HG02642 (cell line): Measurements from ENCODE around the gene TCF4.

Experiments used
- ATAC-seq: cut with Tn5 transposase; IDR thresholded peaks from one replicate; pipeline ENCODE4 v1.9.1; 2021; ENCODE audit warnings: mild to moderate bottlenecking; ENCODE audit not compliant: unreplicated experiment, poor library complexity

TCF4 gene

DNA sequence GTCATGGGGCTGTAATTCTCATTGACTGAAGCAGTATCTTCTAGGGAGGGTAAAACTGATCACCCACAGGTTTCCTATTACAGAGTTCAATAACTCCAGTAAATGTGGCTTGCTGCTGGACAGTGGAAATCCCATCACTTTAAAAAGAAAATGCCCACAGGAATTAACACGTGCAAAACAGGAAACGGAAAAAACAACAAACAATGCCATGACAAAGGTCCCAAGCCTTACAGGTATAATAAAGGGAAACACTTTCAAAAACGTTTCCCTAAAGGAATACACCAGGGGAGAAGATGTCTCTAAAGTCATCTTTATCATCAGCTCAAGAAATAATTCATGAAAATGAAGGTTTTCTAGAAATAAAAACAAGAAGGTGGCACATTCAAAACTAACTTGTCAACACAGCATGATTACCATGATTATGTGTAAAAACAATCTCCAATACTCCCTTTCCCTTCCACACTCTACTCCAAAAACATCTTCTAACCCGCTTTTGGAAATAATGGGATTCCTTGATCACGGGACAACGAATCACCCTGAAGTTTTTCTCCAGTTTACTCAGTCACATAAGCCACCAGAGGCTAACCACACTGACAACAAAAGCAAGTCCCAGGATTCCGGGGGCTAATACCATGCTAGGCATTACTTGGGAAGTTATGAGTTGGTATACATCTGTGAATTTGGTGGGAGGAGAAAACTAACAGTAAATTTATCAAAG is 167.9 kb downstream of the TCF4 start:
- ATAC-seq: peak; percentile 31

DNA sequence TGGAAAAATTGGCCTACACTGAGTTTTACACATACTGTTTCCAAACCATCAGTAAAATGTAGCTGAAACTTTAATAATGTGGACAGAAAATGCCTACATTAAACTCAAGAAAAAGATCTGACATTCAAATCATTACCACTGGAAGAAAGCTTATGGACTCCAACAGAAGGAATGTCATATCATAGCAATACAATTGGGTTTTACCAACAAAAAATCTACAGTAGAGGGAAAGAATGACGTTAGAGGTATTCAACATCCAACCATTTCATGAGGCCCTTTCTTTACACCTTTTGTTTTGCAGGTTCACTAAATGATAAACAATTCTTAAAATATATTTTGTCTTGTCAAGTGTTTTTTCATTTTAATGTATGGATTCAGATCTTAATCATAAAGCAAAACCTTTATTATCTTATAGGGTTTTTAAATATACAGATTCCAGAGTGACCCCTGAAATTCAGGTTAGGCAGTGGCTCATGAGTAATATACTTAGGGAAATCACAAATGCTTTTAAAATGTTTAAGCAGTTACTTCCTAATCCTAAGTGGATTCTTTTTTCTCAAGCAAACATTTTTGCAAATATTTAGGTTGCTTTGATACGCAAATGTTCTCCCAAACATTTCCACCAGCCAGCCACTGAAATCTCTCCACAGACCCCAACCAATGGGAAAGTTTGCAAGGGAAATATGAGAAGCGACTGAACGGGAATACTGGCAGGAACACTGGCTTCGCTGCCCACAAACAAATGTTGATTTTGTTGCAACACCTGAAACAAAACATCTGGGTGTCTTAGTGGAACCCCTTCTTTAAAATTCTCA is 168.7 kb downstream of the TCF4 start:
- no peak for ATAC-seq

DNA sequence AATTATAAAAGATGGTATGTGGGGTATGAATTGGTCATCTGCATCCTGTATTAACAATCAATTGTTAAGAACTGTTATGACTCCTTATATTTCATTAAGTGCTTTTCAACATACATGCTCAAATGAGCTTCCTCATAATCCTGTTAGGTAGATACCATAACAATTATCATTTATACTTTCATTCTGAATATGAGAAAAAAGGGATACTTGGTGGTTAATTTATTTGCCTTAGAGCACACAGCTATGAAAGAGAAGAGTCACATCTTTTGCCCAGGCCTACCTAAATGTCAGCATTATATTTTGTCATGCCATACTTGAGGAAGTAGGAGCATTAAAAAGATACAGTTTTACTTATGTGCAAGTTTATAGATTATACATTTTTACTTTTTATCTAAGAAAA is 169.6 kb downstream of the TCF4 start:
- ATAC-seq: no peak

DNA sequence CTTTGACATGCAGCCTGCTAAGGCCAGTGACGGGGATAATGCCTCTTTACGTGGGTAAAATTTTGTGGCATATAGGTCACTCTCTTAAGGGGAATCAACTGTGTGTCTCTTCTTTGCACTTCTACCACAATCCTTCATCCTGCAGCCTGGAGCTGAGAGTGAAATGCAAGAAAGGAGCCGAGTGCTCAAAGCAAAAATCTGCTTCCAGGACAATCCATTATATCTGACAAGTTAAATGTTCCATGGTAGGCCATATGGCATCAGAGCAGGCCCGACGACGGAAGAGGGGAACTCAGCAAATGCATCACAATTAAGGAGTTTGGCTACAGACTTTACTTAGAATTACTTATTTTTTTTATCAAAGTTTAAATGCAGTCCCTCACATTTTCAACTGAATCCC is 171.2 kb downstream of the TCF4 start:
- no peak for ATAC-seq

DNA sequence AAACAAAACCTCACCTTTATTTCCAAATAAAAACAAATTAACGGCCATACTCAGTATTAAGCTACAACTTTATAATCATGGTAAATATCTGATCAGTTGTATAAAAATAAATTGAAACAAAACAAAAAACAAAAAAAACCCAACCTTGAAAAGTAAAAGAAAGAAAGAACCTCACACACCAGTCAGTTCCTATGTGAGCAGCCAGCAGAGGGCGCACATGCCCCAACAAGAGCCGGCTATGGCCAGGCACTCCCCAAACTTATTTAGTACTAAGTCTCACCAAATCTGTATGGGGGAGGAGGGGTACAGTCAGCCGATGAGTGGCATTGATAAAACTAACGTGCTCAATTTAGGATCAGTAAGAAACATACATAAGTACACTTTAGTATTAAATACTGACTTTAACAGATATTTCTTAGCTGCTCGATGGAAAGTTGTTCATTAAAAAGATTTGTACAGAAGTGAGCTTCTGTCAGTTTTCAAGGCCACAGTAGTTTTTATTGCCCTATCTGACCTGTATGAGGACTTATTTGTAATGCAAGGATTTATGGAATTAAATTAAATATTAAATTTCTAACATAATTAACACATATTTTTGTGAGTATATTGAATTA is 172.6 kb downstream of the TCF4 start:
- ATAC-seq: peak; percentile 96

DNA sequence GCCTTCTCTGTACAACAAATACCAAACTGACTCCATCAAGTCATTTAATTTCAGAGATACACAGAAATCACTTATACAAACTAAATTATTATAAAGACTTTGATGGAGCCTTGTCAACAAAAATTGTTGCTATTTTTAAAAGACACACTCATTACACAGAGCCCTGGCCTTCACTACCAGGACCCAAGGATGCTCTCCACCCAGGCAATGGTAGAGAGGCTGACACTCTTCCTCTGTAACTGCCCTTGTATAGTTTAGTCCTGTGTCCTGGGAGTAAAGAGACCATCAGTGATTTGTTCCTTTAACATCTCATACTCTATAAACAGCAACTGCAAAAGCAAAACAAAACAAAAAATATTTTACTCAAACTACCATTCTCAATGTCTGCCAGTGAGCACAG is 173.5 kb downstream of the TCF4 start:
- ATAC-seq: no peak

DNA sequence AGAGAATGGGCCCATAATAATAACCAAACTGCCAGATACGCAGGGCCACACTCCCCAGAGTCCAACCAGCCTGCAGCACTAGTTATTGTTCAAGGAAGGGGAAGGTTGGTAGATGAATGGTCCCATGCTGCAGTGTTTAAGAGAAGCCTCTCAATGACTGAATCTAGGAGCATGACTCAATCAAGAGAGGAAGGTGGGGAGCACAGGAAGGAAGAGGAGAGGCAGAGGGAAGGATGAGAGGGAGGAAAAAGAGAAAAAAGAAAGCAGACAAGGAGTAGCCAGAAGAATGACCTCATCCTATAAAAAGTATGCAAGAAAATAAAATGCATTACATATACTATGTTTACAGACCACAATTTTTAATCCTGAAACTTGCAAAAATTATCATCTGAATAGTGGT is 174.5 kb downstream of the TCF4 start:
- no peak for ATAC-seq

DNA sequence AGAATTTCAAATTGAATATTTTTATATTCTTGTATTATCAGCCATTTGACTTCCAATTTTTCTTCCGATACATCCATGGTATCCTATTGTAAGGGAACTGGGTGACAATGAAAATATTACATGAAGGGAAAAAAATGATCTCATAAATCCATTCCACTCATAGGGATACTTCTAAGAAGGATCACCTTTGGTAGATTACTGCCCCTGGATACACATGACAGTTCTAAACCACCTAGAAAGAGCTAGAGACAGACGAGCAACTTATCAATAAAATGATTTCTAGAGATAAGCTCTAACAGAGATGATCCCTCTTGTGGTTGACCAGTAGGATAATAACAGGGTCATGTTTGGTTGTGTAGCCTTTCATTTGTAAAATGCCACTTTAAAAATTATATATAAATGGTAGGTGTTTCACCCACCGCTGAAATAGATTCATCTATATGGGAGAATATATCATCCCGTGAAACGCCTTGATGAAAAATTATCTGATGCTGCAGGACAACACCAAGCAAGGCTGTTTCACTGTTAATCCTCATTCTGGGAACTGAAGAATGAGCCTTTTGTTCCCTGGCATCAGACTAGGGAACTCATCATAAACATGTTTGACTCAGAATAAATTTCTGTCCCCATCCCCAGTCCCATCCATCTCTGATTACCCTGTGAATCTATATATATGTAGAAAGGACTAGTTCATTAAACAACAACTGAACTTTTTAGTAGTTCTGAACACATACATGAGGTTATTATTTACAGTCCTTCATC is 180.0 kb downstream of the TCF4 start:
- no peak for ATAC-seq

DNA sequence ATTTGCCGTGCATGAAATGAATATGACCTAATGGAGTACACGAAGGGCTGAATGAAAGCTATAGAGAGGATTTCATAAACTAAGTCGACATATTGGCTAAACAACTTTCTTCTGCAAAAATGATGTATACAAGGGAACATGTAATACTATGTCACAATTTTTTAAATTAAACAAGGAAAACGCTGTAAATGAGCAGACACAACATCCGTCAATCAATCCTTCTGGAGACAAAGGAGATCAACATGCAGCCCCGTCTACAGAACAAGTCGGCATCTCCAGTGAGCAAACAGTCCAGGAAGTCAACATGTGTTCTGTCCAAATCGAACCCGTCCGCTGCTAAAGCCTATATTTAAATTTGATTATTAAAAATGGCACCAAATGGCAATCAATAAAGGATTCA is 180.8 kb downstream of the TCF4 start:
- ATAC-seq: no peak

DNA sequence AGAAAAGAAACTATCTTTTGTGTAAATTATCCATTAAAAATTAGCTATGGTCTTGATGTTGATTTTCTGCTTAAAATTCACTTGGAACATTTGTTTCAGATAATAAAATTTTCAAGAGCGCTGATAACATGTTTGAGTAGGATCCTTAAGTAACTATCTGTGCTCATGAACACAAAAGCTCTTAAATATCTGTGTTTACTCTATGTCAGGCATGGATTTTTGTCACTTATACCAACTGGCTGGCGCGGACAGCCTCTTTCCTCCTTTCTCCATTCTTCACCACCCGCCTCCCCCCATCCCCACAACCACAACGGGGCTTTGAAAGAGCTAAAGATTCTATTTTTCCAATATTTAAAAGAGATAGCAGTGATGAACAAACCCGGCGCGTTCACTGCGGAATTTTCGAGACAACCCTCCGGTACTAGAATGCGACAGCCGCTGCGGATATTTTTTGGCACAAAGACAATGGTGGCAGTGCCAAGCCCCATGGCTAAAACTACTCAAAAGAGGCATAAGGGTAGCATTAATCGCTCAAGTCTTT is 181.5 kb downstream of the TCF4 start:
- ATAC-seq: no peak

DNA sequence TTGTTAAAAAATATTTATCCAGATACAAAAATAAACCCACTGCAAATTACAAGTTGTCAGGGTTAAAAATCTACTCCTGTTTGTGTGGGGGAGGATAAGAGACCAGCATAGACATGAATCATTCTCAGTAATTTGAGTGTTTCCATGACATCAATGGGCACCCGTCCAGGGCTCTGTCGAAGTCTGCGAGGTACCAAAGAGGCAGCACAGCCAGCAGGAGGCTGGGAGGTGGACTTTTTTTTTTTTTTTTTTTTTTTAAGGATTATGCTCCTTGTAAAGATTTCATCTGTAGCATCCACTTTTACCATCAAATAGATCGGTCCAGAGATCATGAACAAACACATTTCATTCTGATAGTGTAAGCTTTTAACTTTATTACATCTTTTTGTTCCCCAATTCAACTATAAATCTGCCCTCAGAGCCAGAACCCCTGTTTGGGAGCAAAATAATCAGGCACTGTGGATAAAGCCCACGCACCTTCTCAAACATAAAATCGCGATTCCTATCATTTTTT is 182.0 kb downstream of the TCF4 start:
- ATAC-seq: no peak

DNA sequence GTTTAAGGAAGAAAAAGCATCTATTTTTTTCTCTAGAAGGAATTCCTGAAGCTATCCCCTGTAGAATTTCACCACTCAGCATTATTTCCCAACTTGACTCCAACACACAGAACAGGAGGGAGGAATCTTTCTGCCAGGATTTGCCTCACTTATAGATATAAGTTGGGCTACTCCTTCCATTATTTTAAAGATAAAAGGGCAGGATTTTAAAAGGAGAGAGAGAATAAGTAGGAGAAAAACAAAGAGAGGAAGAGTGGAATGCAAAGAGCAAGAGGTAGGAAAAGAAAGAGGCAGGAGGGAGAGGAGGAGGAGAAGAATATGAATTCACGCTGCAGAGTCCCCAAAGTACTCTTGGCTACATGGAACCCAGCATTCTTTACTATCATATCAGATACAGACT is 182.5 kb downstream of the TCF4 start:
- no peak for ATAC-seq

DNA sequence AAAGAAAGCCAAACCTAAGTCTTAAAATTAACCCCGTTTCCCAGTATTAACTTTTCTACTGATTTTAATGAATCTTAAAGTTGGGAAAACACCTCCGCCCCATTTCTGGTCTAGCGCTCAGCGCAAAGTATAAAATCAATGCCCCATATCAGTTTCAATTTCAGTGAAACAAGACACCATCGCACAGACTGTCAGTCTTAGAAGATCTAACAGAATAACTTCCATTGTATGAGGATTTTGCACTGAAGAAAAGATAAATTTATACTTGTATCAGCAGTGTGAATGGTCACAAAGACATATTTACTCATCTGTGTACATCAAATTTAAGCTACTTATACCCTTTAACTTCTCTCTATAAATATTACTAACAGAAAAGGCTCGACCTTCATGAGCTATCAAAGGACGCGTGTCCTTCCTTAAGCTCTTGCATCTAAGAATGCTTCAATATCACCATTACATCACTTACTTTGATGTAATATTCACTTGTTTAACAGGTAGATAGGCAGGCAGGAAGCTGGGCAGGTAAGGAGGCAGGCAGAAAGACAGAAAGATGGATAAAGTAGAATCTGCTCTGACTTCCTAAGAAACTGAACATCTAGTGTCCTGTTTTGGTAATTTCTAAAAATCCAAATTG is 183.0 kb downstream of the TCF4 start:
- ATAC-seq: no peak

DNA sequence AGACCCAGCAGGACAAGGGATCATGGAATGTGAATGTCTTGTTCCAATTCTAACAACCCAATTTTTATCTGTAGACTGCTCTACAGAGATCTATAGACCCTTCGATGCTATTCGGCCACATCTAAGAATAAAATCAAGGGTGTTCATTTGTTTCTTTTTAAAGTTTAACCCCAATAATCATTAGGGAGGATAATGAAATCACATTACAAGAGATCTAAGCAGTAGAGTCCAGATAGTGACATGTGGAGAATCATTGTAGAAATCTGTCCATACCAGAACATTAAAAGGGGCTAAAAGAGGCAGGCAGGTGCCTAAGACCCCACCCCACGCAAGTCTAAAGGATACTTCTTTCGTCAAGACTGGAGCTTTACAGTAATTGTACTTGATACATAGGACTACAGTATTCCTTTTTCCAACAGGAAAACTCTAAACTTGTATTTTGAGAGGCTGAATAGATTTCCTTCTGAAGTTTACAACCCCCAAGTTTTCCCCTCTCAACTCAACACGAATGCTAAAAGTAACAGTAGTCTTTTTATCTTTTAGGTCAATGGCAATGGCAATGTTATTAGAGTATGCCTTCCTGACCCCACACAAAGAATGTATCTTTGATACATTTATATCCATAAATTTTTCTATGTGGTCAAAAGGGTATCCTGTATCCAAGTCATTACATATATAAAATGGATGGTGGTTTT is 183.7 kb downstream of the TCF4 start:
- no peak for ATAC-seq

DNA sequence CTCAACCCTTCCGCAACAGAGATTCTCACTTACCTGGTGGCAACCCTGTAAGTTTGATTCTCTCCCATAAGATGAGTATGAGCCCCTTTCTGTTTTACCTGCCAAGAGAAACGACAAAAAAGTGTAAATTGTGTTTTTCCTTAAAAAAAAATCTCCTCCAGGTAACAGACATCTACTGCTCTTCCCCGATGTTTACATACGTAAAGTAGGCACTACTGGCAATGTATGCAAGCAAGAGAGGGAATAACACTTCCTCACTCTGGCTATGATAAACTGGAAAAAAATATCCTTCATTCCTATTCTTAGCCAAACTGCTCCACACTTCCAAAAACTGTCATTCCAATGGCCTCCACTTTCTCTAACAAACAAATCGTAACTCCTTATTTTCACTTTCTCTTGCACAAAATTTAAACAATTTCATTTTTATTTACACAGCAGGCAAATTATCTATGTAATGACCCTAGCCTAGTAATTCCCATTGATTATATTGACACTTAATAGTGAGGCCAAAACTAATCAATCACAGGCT is 184.5 kb downstream of the TCF4 start:
- ATAC-seq: no peak

DNA sequence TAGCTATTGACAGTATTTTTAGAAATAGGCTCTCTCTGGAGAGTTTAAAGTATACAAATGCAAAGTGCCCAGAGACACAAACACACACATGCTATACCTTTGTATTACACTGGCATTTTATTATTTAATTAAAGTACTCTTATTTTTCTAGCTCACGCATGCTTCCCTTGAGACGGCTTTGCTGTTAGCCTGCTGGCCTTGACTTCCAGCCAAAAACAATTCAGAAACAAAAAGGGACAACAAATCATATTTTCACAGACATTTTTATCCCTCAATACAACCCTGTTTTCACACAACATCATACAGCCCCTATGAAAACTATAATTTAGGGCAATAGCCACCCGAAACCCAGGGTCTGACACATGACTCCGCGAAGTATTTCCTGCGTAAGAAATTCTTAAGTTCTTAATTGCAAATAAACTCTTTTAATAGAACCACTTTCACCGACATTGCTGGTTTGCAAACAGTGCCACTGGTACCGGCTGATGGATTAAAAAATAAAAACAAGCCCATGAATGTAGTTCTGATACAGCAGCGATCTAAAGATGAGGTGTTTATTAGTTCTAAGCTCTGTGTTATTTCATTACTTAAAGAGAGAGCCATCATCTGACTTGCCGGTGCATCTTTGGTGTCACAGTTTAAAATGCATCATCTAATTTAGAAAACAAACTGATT is 185.1 kb downstream of the TCF4 start:
- no peak for ATAC-seq

DNA sequence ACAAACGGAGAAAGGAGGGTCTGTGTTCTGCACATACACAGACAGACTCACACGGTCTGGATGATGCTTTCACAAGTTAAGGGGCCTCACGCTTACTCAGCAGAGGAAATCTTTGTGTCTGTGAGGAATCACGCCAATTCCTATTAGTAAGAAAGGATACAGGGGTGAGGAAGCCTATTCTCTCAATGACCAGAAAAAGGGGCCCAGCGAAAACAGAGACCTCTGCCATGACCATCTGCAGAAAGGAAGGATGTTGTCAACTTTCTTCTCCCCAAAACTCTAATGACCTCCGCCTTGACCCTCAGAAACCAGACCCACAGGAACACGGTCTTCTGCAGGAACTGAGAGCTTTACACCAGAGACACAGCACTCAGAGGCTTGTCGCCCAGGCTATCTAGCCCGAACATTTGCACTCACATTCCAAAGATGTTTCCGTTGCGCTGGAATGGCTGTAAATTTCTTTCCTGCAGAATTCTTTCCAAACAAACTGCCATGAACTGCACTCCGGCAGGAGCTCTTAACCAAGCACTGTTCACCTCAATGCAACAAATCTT is 186.3 kb downstream of the TCF4 start:
- no peak for ATAC-seq
